ENCODE data around the gene USP1.

The USP1 gene

GRCh38 chr1:62487956-62488355, 51.1 kb downstream of the USP1 start:
- FAIRE-seq (no peak), DNase-seq (ENCODE audit: low spot score) (no peak)

- FAIRE-seq (no peak), DNase-seq (ENCODE audit: low spot score) (no peak)
Measured at GRCh38 chr1:62492521-62492920, 55.7 kb downstream of the USP1 start.

GRCh38 chr1:62493656-62494055, 56.8 kb downstream of the USP1 start:
- FAIRE-seq (no peak), DNase-seq (ENCODE audit: low spot score) (no peak)

GRCh38 chr1:62494137-62494536, 57.3 kb downstream of the USP1 start:
- no peak for DNase-seq (ENCODE audit: low spot score)
- no peak for FAIRE-seq

GRCh38 chr1:62500210-62500609, 63.4 kb downstream of the USP1 start:
- no peak for DNase-seq (ENCODE audit: low spot score)
- no peak for FAIRE-seq

Measured in urothelium cell line (cell line).